HL-60/S4 treated with retinoic acid at 250 ng/mL for 4 days and 3 days (cell line): Measurements from ENCODE around the gene LEKR1.
"Not testable (repeated sequence)": the region's sequence is repeated elsewhere in the genome, so short reads cannot be mapped to it uniquely, and the experiment has no call there.

Source experiments
- in situ Hi-C: fragments of 300-500 bp; cut with MboI; formaldehyde crosslinking; loops from 2 replicates; pipeline ENCODE4 v1.7.0; 2022; ENCODE audit warnings: low sequenced_read_pairs

LEKR1 gene

GRCh38 chr3:156826144-156826895 is at the start of gene LEKR1:
TSS of gene LEKR1 (plus strand) at chr3:156826353. CDS start at chr3:156829330, 2,977 bp downstream.
- in situ Hi-C loops, result no loop called here

GRCh38 chr3:156776871-156777270 is 49.3 kb upstream of the LEKR1 start:
- in situ Hi-C loops, result no loop called here

GRCh38 chr3:156781310-156782230 is 44.6 kb upstream of the LEKR1 start:
- in situ Hi-C loops, result no loop called here

GRCh38 chr3:156782319-156782718 is 43.8 kb upstream of the LEKR1 start:
- in situ Hi-C loops, result no loop called here

- in situ Hi-C loops, result no loop called here
These were observed 43.2 kb upstream of the LEKR1 start for GRCh38 chr3:156782921-156783320.

GRCh38 chr3:156787001-156787400 is 39.2 kb upstream of the LEKR1 start:
- in situ Hi-C loops, result no loop called here

- in situ Hi-C loops, result no loop called here
These were observed 38.1 kb upstream of the LEKR1 start for GRCh38 chr3:156787926-156788663.

- in situ Hi-C loops, result no loop called here
These were observed 37.3 kb upstream of the LEKR1 start for GRCh38 chr3:156788846-156789245.

GRCh38 chr3:156790156-156790555 is 36.0 kb upstream of the LEKR1 start:
- in situ Hi-C loops, result no loop called here

GRCh38 chr3:156792114-156792513 is 34.0 kb upstream of the LEKR1 start:
- in situ Hi-C loops, result no loop called here

GRCh38 chr3:156792536-156792935 is 33.6 kb upstream of the LEKR1 start:
- in situ Hi-C loops, result no loop called here

GRCh38 chr3:156792945-156793344 is 33.2 kb upstream of the LEKR1 start:
- in situ Hi-C loops, result no loop called here

- in situ Hi-C loops, result no loop called here
These were observed 32.8 kb upstream of the LEKR1 start for GRCh38 chr3:156793400-156793799.

GRCh38 chr3:156793851-156794250 is 32.3 kb upstream of the LEKR1 start:
- in situ Hi-C loops, result no loop called here

GRCh38 chr3:156795890-156796481 is 30.2 kb upstream of the LEKR1 start:
- in situ Hi-C loops, result no loop called here

GRCh38 chr3:156797368-156797767 is 28.8 kb upstream of the LEKR1 start:
- in situ Hi-C loops, result no loop called here

- in situ Hi-C loops, result not testable (repeated sequence)
These were observed 25.9 kb upstream of the LEKR1 start for GRCh38 chr3:156800287-156800686.

GRCh38 chr3:156801746-156802145 is 24.4 kb upstream of the LEKR1 start:
- in situ Hi-C loops, result no loop called here

- in situ Hi-C loops, result no loop called here
These were observed 23.1 kb upstream of the LEKR1 start for GRCh38 chr3:156802821-156803606.
